ENCODE data around the gene SRA1.

DNA sequence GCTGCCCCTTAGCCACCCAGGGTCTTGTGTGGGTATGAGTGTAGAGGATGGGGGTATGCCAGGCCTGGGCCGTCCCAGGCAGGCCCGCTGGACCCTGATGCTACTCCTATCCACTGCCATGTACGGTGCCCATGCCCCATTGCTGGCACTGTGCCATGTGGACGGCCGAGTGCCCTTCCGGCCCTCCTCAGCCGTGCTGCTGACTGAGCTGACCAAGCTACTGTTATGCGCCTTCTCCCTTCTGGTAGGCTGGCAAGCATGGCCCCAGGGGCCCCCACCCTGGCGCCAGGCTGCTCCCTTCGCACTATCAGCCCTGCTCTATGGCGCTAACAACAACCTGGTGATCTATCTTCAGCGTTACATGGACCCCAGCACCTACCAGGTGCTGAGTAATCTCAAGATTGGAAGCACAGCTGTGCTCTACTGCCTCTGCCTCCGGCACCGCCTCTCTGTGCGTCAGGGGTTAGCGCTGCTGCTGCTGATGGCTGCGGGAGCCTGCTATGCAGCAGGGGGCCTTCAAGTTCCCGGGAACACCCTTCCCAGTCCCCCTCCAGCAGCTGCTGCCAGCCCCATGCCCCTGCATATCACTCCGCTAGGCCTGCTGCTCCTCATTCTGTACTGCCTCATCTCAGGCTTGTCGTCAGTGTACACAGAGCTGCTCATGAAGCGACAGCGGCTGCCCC lies 10.0 kb upstream of the SRA1 start:
- TF ChIP-seq, protein P1, sequence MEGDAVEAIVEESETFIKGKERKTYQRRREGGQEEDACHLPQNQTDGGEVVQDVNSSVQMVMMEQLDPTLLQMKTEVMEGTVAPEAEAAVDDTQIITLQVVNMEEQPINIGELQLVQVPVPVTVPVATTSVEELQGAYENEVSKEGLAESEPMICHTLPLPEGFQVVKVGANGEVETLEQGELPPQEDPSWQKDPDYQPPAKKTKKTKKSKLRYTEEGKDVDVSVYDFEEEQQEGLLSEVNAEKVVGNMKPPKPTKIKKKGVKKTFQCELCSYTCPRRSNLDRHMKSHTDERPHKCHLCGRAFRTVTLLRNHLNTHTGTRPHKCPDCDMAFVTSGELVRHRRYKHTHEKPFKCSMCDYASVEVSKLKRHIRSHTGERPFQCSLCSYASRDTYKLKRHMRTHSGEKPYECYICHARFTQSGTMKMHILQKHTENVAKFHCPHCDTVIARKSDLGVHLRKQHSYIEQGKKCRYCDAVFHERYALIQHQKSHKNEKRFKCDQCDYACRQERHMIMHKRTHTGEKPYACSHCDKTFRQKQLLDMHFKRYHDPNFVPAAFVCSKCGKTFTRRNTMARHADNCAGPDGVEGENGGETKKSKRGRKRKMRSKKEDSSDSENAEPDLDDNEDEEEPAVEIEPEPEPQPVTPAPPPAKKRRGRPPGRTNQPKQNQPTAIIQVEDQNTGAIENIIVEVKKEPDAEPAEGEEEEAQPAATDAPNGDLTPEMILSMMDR (conservative IDR thresholded peaks at IDR 0.05; ENCODE audit: low read depth, low read length) = no peak
- no peak for TF ChIP-seq CHD1 (IDR thresholded peaks at IDR 0.05; ENCODE audit: low read depth, low read length)
- TF ChIP-seq MXI1 (IDR thresholded peaks at IDR 0.05; ENCODE audit: borderline replicate concordance, low read depth, low read length) = no peak
- TF ChIP-seq POLR2A (IDR thresholded peaks at IDR 0.05; ENCODE audit: low read depth, low read length) = no peak
- TF ChIP-seq RAD21 (IDR thresholded peaks at IDR 0.05; ENCODE audit: low read length) = no peak
- TF ChIP-seq RCOR1 (IDR thresholded peaks at IDR 0.05; ENCODE audit: insufficient replicate concordance, low read length) = no peak
- no peak for TF ChIP-seq MAFK (IDR thresholded peaks at IDR 0.05; ENCODE audit: low read depth, low read length)
- TF ChIP-seq, protein P2, sequence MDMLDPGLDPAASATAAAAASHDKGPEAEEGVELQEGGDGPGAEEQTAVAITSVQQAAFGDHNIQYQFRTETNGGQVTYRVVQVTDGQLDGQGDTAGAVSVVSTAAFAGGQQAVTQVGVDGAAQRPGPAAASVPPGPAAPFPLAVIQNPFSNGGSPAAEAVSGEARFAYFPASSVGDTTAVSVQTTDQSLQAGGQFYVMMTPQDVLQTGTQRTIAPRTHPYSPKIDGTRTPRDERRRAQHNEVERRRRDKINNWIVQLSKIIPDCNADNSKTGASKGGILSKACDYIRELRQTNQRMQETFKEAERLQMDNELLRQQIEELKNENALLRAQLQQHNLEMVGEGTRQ (IDR thresholded peaks at IDR 0.05; ENCODE audit: low read depth, low read length) = no peak
- no peak for TF ChIP-seq CEBPB (IDR thresholded peaks at IDR 0.05; ENCODE audit: low read depth, low read length)
- no peak for TF ChIP-seq MAZ (IDR thresholded peaks at IDR 0.05; ENCODE audit: borderline replicate concordance, low read depth, low read length)
- TF ChIP-seq FOS (IDR thresholded peaks at IDR 0.05; ENCODE audit: low read depth, low read length) = no peak
- TF ChIP-seq SMC3 (IDR thresholded peaks at IDR 0.05; ENCODE audit: low read depth, low read length) = no peak
- no peak for TF ChIP-seq NFE2L2 (IDR thresholded peaks at IDR 0.05; ENCODE audit: low read depth, low read length)

Data from IMR-90 (cell line).